GM21619 (cell line): ENCODE measurements around the gene INPP5A.
"Not testable (repeated sequence)": the region's sequence is repeated elsewhere in the genome, so short reads cannot be mapped to it uniquely, and the experiment has no call there.

Source experiments
- ATAC-seq: cut with Tn5 transposase; IDR thresholded peaks from one replicate; pipeline ENCODE4 v1.9.1; 2021; ENCODE audit not compliant: unreplicated experiment

Gene INPP5A

GRCh38 chr10:132537684-132538001 lies at the start of gene INPP5A:
Gene INPP5A, plus strand, starts transcription at chr10:132537787. Its CDS starts 310 bp downstream, at chr10:132538097.
- ATAC-seq: peak; percentile 62

- no peak for ATAC-seq
These were observed 49.3 kb upstream of the INPP5A start for GRCh38 chr10:132488231-132488821.

- ATAC-seq: no peak
These were observed 48.4 kb upstream of the INPP5A start for GRCh38 chr10:132489053-132489703.

- ATAC-seq: no peak
These were observed 47.7 kb upstream of the INPP5A start for GRCh38 chr10:132489704-132490534.

GRCh38 chr10:132491534-132491933 lies 46.1 kb upstream of the INPP5A start:
- ATAC-seq: not testable (repeated sequence)

- no peak for ATAC-seq
These were observed 45.1 kb upstream of the INPP5A start for GRCh38 chr10:132492323-132493025.

GRCh38 chr10:132493246-132493755 lies 44.3 kb upstream of the INPP5A start:
- ATAC-seq: no peak

GRCh38 chr10:132493756-132494290 lies 43.8 kb upstream of the INPP5A start:
- ATAC-seq: no peak

GRCh38 chr10:132494866-132495630 lies 42.5 kb upstream of the INPP5A start:
- ATAC-seq: no peak

- no peak for ATAC-seq
These were observed 41.1 kb upstream of the INPP5A start for GRCh38 chr10:132496360-132497062.

- ATAC-seq: no peak
These were observed 40.4 kb upstream of the INPP5A start for GRCh38 chr10:132497063-132497680.

GRCh38 chr10:132497861-132498561 lies 39.6 kb upstream of the INPP5A start:
- no peak for ATAC-seq

GRCh38 chr10:132498562-132499366 lies 38.8 kb upstream of the INPP5A start:
- no peak for ATAC-seq

GRCh38 chr10:132499367-132499685 lies 38.3 kb upstream of the INPP5A start:
- ATAC-seq: no peak

- no peak for ATAC-seq
These were observed 36.7 kb upstream of the INPP5A start for GRCh38 chr10:132500781-132501415.

- no peak for ATAC-seq
These were observed 34.9 kb upstream of the INPP5A start for GRCh38 chr10:132502544-132503300.
